GM13976 (cell line): Measurements from ENCODE around the gene SOX6.

ENCODE experiments used
- DNase-seq: peaks from one replicate; pipeline ENCODE4 v3.0.0; 2012; ENCODE audit warnings: low spot score
- CTCF ChIP-seq: IDR thresholded peaks from 2 replicates; pipeline ENCODE4 v1.5.1; 2012; ENCODE audit warnings: borderline replicate concordance, mild to moderate bottlenecking; ENCODE audit not compliant: insufficient read depth; ENCODE audit errors: extremely low read depth, missing control alignments, control extremely low read depth
- in situ Hi-C: fragments of 300-500 bp; cut with MboI; formaldehyde crosslinking; loops from one replicate; pipeline ENCODE4 v1.12.0; 2022; ENCODE audit warnings: low sequenced_read_pairs, mixed read lengths, inconsistent platforms; ENCODE audit not compliant: unreplicated experiment

SOX6 gene

GRCh38 chr11:16367252-16367651, 10.9 kb upstream of the SOX6 start:
- no peak for TF ChIP-seq CTCF
- in situ Hi-C loops = no loop called here
- DNase-seq = no peak

GRCh38 chr11:16365581-16366228, 9.4 kb upstream of the SOX6 start:
- in situ Hi-C loops = no loop called here
- no peak for DNase-seq

GRCh38 chr11:16364254-16364653, 7.9 kb upstream of the SOX6 start:
- DNase-seq = no peak
- in situ Hi-C loops = no loop called here
- no peak for TF ChIP-seq CTCF

More at GRCh38 chr11:16365581-16366228, 9.4 kb upstream of the SOX6 start:
- no peak for TF ChIP-seq CTCF

GRCh38 chr11:16363706-16364105, 7.4 kb upstream of the SOX6 start:
- no peak for TF ChIP-seq CTCF
- in situ Hi-C loops = no loop called here
- no peak for DNase-seq

GRCh38 chr11:16361108-16361865, 4.9 kb upstream of the SOX6 start:
- in situ Hi-C loops = no loop called here
- no peak for TF ChIP-seq CTCF
- no peak for DNase-seq

GRCh38 chr11:16359369-16359768, 3.0 kb upstream of the SOX6 start:
- in situ Hi-C loops = no loop called here
- DNase-seq = no peak
- TF ChIP-seq CTCF = no peak
